DMS153 (cell line): ENCODE results near the gene SRP72.
"Not testable (repeated sequence)": the region's sequence is repeated elsewhere in the genome, so short reads cannot be mapped to it uniquely, and the experiment has no call there.

Experiments
- DNase-seq: peaks from one replicate; lab custom pipeline; 2025; lab: John Stamatoyannopoulos, UW

Gene SRP72

GRCh38 chr4:56465599-56466295, 1.7 kb upstream of the SRP72 start:
- DNase-seq: no peak

GRCh38 chr4:56466296-56466761, 1.1 kb upstream of the SRP72 start:
- DNase-seq: not testable (repeated sequence)

GRCh38 chr4:56466910-56467283, 520 bp upstream of the SRP72 start:
- DNase-seq: no peak

- peak; percentile 13 for DNase-seq
Measured at GRCh38 chr4:56468097-56468422, 643 bp downstream of the SRP72 start.

- no peak for DNase-seq
Measured at GRCh38 chr4:56469489-56470210, 2.2 kb downstream of the SRP72 start.

GRCh38 chr4:56475917-56476316, 8.5 kb downstream of the SRP72 start:
- no peak for DNase-seq

DNA sequence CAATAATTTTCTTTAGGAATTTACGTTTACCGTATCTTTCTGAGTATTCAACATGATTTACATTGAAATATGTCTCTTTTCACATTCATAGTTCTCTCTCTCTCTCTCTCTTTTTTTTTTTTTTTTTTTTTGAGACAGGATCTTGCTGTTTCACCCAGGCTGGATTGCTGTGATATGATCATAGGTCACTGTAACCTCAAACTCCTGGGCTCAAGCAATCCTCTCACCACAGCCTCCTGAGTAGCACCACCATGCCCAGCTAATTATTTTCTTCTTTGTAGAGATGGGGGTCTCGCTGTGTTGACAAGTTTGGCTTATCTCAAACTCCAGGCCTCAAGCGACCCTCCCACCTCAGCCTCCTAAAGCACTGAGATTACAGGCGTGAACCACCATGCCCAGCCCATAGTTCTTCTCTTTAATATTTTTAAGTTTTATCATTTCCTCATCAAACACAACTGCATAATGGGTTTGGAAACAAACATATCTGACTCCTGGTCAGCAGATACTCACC, 9.8 kb downstream of the SRP72 start:
- no peak for DNase-seq

DNA sequence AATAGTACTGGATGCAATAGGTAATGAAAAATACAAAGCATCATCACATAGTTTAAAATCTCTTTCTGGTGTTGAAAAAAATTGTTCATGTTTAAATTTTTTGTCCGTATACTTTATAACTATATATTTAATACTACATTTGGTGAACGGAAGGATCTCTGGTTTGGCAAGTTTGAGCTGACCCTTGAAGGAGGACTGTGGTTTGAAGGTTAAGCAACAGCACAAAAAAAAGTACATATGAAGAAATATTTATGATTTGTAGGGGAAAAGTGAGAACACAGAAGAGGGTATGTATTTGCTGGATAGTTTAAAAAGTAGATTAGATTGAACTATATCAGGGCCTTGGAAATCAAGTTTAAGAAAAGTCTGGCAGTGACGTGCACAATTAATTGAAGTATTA, 13.3 kb downstream of the SRP72 start:
- DNase-seq: no peak

DNA sequence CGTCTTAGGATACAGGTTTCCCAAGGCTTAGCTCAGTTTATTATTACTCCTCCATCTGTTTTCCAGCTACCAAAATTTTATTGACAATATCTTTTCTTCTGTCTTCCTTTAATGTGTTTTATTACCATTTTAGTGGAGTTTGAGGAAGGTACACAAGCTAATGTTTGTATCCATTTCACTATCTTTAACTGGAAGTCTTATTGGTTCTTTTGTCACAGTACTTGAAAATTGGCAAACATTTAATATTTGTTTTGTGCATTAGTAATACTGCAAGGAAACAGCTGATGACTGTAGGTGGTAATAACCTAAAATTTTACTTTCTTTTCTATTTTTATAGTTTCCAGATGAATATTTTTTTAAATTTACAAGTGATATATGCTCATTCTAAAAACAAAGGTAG, 28.8 kb downstream of the SRP72 start:
- DNase-seq: no peak

- DNase-seq: peak; percentile 10
Measured at GRCh38 chr4:56505269-56506130, 38.1 kb downstream of the SRP72 start, which contains the start of gene ARL9. ARL9 (plus strand) TSS chr4:56505791; CDS start chr4:56505863, 72 bp downstream.

GRCh38 chr4:56511098-56511497, 43.7 kb downstream of the SRP72 start:
- no peak for DNase-seq

- DNase-seq: no peak
Measured at GRCh38 chr4:56512166-56512565, 44.7 kb downstream of the SRP72 start.

- DNase-seq: no peak
Measured at GRCh38 chr4:56513517-56513916, 46.1 kb downstream of the SRP72 start.

DNA sequence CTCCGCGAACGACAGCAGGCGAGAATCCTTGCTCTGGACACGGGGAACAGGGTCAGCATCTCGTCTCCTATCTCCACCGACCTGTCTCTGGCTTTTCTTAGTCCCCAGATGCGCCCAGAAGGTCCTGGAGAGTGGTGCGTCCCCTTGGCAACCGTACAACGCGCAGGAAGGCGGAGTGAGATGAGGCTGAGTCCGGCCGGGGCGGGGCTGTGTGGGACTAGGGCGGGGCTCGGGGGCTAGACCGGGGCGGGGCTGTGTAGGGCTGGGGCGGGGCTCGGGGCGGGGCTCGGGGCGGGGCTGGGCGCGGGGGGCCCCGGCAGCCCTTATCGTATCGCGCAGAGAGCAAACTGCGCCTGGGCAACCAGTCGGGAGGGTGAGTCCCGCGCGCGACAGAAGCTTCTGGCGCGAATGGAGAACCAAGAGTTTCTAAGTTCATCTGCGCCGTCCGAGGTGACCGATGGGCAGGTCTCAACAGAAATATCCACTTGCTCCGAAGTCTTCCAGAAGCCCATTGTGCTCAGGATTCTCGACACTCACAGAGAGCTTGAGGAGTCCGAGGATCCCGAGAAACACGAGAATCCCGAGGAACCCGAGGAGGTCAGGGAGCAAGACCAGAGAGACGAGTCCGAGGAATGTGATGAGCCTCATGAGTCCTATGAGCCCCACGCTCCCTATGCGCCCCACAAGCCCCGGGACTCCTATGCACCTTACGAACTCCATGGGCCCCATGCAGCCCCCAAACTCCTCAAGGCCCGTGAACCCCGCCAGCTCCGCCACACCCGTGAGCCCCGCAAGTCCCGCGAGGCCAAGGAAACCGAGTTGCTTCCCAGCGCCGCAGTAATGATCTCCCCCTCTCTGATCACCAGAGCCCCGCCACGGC, 63.1 kb downstream of the SRP72 start:
- DNase-seq: peak; percentile 5

DNA sequence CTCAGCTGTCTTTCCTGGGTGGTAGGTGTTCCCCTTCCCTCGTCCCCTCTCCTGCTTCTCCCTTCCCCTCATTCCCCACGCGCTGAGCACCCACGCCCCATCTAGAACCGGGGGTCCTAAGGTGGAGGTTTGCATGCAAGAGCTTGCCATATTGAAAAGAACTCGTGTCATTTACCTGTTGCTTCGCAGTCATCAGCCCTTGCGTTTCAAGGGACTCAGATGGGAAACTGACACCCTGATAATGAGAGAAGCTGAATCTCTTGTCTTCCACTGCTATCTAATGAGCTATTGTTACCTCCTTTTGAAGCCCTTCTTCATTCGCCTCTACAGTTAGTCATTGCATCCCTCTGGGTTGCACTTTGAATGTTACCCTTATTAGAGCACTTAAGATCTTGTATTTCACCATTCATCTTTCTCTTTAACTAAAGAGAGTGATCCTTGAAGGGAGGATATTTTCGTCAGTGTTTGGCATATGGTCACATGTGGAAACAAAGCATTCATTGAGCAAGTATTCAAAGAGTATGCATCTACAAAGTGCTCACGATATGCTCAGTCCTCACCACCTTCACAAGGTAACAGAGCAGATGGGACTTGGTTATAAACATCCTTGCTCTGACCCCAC, 63.8 kb downstream of the SRP72 start:
- DNase-seq: no peak

DNA sequence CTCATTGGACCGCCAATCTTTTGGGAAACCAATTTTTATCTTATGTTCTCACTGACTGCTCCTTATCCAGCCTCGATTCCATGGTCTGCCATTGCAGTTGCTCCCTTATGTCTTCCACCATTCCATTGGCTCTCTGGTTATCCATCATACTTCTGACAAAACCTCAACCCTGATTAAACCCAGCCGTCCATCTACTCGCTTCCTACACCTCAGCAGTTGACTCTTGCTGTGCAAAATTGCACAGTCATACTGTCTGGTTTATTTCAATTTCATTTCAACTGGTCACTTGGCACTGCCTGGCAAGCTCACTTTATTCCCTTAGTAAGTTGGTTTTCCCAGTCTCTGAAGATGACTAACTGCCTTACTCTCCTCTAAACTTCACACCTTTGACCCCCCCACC, 64.4 kb downstream of the SRP72 start:
- DNase-seq: no peak

DNA sequence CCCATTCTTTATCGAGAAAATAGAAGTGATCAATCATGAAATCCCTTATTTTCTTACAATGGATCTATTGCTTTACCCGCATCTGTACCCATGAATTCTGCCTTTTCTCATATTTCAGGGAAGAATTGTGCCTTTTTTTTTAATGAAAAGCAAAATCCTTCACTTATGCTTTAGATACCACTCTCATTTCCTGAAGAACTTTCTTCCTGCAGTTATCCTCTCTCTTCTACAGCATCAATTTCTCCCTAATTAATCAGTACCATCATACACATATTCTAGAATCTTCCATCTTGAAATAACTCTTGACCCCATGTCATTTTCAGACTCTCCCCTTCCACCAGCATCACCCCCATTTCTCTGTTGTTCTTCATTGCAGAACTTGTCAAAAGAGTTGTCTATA, 64.8 kb downstream of the SRP72 start:
- DNase-seq: no peak

DNA sequence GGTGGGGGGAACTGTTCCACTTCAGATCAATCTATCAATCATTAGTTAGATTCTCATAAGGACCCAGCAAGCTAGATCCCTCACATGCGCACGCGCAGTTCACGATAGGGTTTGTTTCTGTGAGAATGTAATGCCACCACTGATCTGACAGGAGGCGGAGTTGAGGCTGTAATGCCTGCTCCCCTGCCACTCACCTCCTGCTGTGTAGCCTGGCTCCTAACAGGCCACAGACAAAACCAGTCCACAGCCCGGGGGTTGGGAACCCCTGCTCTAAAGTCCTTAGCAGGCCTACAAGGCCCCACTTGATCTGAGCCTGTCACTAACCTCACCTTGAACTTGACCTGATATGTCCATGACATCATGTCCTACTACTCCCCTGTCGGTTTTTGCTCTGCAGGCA, 68.5 kb downstream of the SRP72 start:
- no peak for DNase-seq

DNA sequence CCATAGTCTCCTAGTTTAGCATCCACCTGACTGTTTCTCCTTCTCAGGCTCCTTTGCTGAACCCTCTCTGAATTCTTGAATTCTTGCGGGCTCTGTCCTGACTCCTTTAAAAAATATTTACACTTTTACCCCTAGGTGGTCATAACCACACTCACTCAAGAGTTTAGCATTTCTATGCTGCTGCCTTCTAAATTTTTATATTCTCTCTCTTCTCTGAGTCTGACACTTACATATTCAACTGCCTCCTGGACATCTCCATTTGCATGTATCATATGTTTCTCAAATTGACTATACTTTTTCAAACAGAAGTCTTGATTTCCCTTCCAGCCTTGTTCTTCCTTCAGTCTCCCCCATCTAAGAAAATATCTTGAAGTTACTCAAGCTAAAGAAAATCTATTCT, 69.7 kb downstream of the SRP72 start:
- DNase-seq: no peak

DNA sequence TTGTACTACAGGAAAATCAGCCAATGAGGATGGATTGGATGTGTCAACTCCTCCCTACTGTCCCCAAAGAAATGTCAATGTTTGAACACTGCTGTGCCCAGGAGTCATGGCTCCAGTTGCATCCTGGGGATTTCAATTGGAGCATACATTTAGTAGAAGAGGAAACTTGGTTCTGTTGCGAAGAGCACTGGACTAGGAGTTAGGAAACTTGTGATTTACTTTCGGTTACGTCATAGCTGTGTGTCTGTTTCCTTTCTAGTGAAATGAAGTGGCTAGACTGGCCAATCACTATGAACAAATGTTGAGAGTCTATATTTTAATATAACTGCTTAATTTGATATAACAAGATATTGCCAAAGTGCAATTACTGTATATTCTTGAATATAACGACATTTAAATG, 73.4 kb downstream of the SRP72 start:
- DNase-seq: no peak

DNA sequence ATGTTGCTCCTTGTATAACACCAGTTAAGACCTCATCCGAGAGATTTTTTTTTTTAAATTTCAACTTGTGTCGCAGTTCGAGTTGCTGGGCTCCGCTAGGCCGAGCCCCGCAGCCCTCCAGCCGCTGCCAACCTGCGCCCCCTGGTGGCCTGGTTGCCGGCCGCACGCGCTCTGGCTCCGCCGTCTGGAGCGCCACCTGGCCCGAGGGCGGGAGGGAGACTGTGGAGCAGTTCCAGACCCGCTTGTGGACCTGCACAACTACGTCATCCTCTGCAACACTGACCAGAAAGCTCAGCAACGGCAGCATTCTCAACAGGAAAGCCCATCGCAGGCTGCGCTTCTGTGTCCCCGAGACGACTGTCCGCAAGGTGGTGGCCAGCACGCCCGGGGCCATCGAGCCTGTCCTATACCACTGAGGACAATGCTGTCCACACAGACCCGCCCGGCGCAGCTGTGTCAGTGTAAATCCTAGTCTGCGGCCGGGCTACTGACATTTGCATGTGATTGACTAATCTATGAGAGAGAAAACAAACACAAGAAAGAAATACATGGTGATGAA, 77.2 kb downstream of the SRP72 start:
- DNase-seq: peak; percentile 49
